WTC11 (cell line): Measurements from ENCODE around the gene HES6. TPM values are rescaled to one million over a fixed set of nuclear protein-coding genes. Genes with fewer than 3 reads are reported as not detected.

Experiments
- ATAC-seq: fragments of 200-7000 bp; cut with Tn5 transposase; 2 replicates; pipeline ENCODE4 v1.10.0; 2021; ENCODE audit warnings: mild to moderate bottlenecking, moderate library complexity
- CTCF ChIA-PET: fragments of 300-600 bp; sonication (Branson Sonifier 250); formaldehyde crosslinking; loops from one replicate; lab custom pipeline; 2021; ENCODE audit warnings: antibody characterized with exemption; lab: Charles Lee
- POLR2A ChIA-PET: fragments of 350-600 bp; sonication (Branson Sonifier 250); formaldehyde crosslinking; loops from one replicate; lab custom pipeline; 2021; ENCODE audit warnings: antibody characterized with exemption; lab: Charles Lee
- DNase-seq: peaks from one replicate; pipeline ENCODE4 v3.0.0; 2021; ENCODE audit warnings: low spot score
- H3K27ac Mint-ChIP-seq: 2 replicates; pipeline ENCODE4 v1.8.0; 2021; ENCODE audit warnings: mixed read lengths
- H3K27me3 Mint-ChIP-seq: 2 replicates; pipeline ENCODE4 v1.8.0; 2021; ENCODE audit warnings: low read depth, mild to moderate bottlenecking, moderate library complexity, mixed read lengths
- H3K36me3 Mint-ChIP-seq: 2 replicates; pipeline ENCODE4 v1.8.0; 2021; ENCODE audit warnings: mixed read lengths
- H3K4me1 Mint-ChIP-seq: 2 replicates; pipeline ENCODE4 v1.8.0; 2022; ENCODE audit warnings: mixed read lengths
- H3K4me3 Mint-ChIP-seq: 2 replicates; pipeline ENCODE4 v1.8.0; 2021; ENCODE audit warnings: mild to moderate bottlenecking, moderate library complexity, mixed read lengths
- H3K9me3 Mint-ChIP-seq: 2 replicates; pipeline ENCODE4 v1.8.0; 2021; ENCODE audit warnings: mixed read lengths
- ATF1 ChIP-seq: sonication (generic); formaldehyde crosslinking; IDR thresholded peaks from 2 replicates; pipeline ENCODE4 v1.8.1; 2023; ENCODE audit warnings: mild to moderate bottlenecking, moderate library complexity, missing genetic modification reagents
- ATF2 ChIP-seq: sonication (generic); formaldehyde crosslinking; IDR thresholded peaks from 2 replicates; pipeline ENCODE4 v1.8.1; 2022; ENCODE audit warnings: low read depth, missing genetic modification reagents, borderline replicate concordance
- CREM ChIP-seq: sonication (generic); formaldehyde crosslinking; IDR thresholded peaks from 2 replicates; pipeline ENCODE4 v1.8.1; 2022; ENCODE audit warnings: mild to moderate bottlenecking, missing genetic modification reagents, moderate library complexity
- JUN ChIP-seq: sonication (generic); formaldehyde crosslinking; IDR thresholded peaks from 2 replicates; pipeline ENCODE4 v1.8.0; 2023; ENCODE audit warnings: mild to moderate bottlenecking, missing genetic modification reagents
- MYBL2 ChIP-seq: sonication (generic); formaldehyde crosslinking; IDR thresholded peaks from 2 replicates; pipeline ENCODE4 v1.8.1; 2023; ENCODE audit warnings: mild to moderate bottlenecking, moderate library complexity, missing genetic modification reagents
- NFATC4 ChIP-seq: fragments of 250-450 bp; sonication (Bioruptor Pico); IDR thresholded peaks from 2 replicates; pipeline ENCODE4 v1.9.0; 2021; ENCODE audit warnings: mild to moderate bottlenecking
- NFE2L1 ChIP-seq: sonication (generic); formaldehyde crosslinking; IDR thresholded peaks from 2 replicates; pipeline ENCODE4 v1.8.1; 2023; ENCODE audit warnings: missing genetic modification reagents
- PRDM15 ChIP-seq: sonication (generic); formaldehyde crosslinking; IDR thresholded peaks from 2 replicates; pipeline ENCODE4 v1.8.0; 2022; ENCODE audit warnings: missing genetic modification reagents
- ZNF263 ChIP-seq: sonication (generic); formaldehyde crosslinking; IDR thresholded peaks from 2 replicates; pipeline ENCODE4 v1.8.1; 2022; ENCODE audit warnings: low read depth, mild to moderate bottlenecking, moderate library complexity, missing genetic modification reagents
- ZNF396 ChIP-seq: fragments of 250-450 bp; sonication (Bioruptor Pico); IDR thresholded peaks from 2 replicates; pipeline ENCODE4 v1.8.0; 2021; ENCODE audit warnings: mild to moderate bottlenecking, moderate library complexity, borderline replicate concordance
- ZNF416 ChIP-seq: fragments of 250-450 bp; sonication (Bioruptor Pico); IDR thresholded peaks from 2 replicates; pipeline ENCODE4 v1.9.0; 2021; ENCODE audit warnings: mild to moderate bottlenecking, inconsistent platforms
- ZNF512 ChIP-seq: sonication (generic); formaldehyde crosslinking; IDR thresholded peaks from 2 replicates; pipeline ENCODE4 v1.8.1; 2022; ENCODE audit warnings: missing genetic modification reagents, borderline replicate concordance
- ZNF671 ChIP-seq: fragments of 250-450 bp; sonication (Bioruptor Pico); IDR thresholded peaks from 2 replicates; pipeline ENCODE4 v1.8.0; 2021; ENCODE audit warnings: mild to moderate bottlenecking
- total RNA-seq: library from RNA; stranded (reverse); gene quantifications from 3 replicates; pipeline ENCODE4 v1.2.3, GENCODE V29; 2021
- TF ChIP-seq, protein P1 (sequence below): sonication (generic); formaldehyde crosslinking; IDR thresholded peaks from 2 replicates; pipeline ENCODE4 v1.8.1; 2022; ENCODE audit warnings: low read depth, mild to moderate bottlenecking, moderate library complexity, missing genetic modification reagents, borderline replicate concordance
- TF ChIP-seq, protein P2 (sequence below): sonication (generic); formaldehyde crosslinking; IDR thresholded peaks from 2 replicates; pipeline ENCODE4 v1.8.0; 2022; ENCODE audit warnings: mild to moderate bottlenecking, missing genetic modification reagents
- TF ChIP-seq, protein P3 (sequence below): sonication (generic); formaldehyde crosslinking; IDR thresholded peaks from 2 replicates; pipeline ENCODE4 v1.8.0; 2023; ENCODE audit warnings: missing genetic modification reagents, mild to moderate bottlenecking, borderline replicate concordance

HES6 gene
- total RNA-seq, 1 experiment from 2014 or later = 52.1 TPM

DNA sequence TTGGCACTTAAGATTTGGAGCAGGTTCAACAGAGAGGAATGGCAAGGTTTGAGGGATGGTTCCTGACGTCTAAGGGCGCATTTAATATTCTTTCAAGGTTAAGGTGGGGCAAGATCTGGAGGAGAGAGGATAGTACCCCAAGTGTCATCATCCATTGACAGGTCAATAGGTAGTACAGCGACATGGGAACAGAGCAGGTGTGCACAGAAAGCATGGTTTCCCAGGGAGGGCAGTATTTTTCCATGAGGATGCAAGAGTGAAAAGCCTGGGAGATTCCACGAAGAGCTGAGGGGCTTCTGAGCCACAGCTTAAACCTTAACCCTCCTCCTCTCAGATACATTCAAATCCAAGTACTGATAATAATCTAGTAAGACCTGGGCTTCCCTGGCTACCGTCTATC is 9.1 kb downstream of the HES6 start (continued):
- no peak for TF ChIP-seq ATF2 (CRISPR knock-in tag)
- TF ChIP-seq ZNF263 = no peak
- no peak for TF ChIP-seq ATF1 (CRISPR knock-in tag)
- TF ChIP-seq CREM = no peak
- no peak for TF ChIP-seq ZNF671
- TF ChIP-seq NFE2L1 (CRISPR knock-in tag) = no peak
- no peak for TF ChIP-seq ZNF416
- TF ChIP-seq, protein P1, sequence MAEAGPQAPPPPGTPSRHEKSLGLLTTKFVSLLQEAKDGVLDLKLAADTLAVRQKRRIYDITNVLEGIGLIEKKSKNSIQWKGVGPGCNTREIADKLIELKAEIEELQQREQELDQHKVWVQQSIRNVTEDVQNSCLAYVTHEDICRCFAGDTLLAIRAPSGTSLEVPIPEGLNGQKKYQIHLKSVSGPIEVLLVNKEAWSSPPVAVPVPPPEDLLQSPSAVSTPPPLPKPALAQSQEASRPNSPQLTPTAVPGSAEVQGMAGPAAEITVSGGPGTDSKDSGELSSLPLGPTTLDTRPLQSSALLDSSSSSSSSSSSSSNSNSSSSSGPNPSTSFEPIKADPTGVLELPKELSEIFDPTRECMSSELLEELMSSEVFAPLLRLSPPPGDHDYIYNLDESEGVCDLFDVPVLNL (CRISPR knock-in tag) = no peak
- TF ChIP-seq PRDM15 (CRISPR knock-in tag) = no peak

DNA sequence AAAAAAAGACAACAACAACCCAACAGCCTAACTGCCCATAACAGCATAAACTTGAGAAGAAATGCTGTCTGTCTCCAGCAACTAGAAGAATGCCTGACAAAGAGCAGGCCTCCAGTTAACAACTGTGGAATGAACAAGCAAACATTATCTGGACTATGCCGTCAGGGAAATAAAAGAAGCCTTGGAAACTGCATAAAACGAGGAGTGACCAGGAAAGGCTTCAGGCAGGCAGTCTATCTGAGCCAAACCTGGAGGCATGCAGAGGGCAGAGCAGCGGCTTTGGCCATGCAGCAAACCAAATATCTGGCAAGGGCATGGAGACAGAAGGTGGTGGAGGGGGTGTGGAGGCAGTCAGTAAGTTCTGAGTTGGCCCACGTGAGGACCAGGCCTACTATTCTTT is 11.1 kb downstream of the HES6 start:
- Mint-ChIP-seq H3K4me3 (no peak overlapping the region), H3K9me3 (peaks cover 4% of the 10 kb centered on the region; the same call in 1 of the 2 replicates), H3K27me3 (peaks cover 51% of the 10 kb centered on the region), H3K36me3 (no peaks in the 10 kb centered on the region), H3K4me1 (peaks cover 14% of the 10 kb centered on the region)
- ChIA-PET POLR2A (no interaction called here), CTCF (interaction anchor here (0.9 kb wide), 1 partner anchor 35 kb away, joined by 3 read pairs; no protein-coding TSS in a partner anchor)
- DNase-seq = no peak
- TF ChIP-seq CREM = no peak
- TF ChIP-seq, all 79 proteins: peak for 0
- no peak for ATAC-seq
- H3K27ac Mint-ChIP-seq = no peak overlapping the region

- Mint-ChIP-seq H3K27ac (peak overlapping the region; percentile 32; the same call in 1 of the 2 replicates), H3K4me1 (peaks cover 14% of the 10 kb centered on the region), H3K4me3 (no peak overlapping the region), H3K27me3 (peaks cover 41% of the 10 kb centered on the region), H3K9me3 (no peaks in the 10 kb centered on the region), H3K36me3 (no peaks in the 10 kb centered on the region)
- ChIA-PET CTCF (interaction anchor here (0.8 to 1.8 kb wide), 2 partner anchors 12 to 36 kb away, joined by 3 to 4 read pairs; partner anchors contain the start of gene HES6), POLR2A (no interaction called here)
- no peak for TF ChIP-seq ZNF396 (CRISPR knock-in tag)
- no peak for TF ChIP-seq ZNF512 (CRISPR knock-in tag)
- TF ChIP-seq, protein P2, sequence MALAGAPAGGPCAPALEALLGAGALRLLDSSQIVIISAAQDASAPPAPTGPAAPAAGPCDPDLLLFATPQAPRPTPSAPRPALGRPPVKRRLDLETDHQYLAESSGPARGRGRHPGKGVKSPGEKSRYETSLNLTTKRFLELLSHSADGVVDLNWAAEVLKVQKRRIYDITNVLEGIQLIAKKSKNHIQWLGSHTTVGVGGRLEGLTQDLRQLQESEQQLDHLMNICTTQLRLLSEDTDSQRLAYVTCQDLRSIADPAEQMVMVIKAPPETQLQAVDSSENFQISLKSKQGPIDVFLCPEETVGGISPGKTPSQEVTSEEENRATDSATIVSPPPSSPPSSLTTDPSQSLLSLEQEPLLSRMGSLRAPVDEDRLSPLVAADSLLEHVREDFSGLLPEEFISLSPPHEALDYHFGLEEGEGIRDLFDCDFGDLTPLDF (CRISPR knock-in tag) = no peak
- TF ChIP-seq ATF2 (CRISPR knock-in tag) = no peak
- no peak for TF ChIP-seq MYBL2 (CRISPR knock-in tag)
- TF ChIP-seq NFATC4 (CRISPR knock-in tag) = no peak
- TF ChIP-seq, protein P3, sequence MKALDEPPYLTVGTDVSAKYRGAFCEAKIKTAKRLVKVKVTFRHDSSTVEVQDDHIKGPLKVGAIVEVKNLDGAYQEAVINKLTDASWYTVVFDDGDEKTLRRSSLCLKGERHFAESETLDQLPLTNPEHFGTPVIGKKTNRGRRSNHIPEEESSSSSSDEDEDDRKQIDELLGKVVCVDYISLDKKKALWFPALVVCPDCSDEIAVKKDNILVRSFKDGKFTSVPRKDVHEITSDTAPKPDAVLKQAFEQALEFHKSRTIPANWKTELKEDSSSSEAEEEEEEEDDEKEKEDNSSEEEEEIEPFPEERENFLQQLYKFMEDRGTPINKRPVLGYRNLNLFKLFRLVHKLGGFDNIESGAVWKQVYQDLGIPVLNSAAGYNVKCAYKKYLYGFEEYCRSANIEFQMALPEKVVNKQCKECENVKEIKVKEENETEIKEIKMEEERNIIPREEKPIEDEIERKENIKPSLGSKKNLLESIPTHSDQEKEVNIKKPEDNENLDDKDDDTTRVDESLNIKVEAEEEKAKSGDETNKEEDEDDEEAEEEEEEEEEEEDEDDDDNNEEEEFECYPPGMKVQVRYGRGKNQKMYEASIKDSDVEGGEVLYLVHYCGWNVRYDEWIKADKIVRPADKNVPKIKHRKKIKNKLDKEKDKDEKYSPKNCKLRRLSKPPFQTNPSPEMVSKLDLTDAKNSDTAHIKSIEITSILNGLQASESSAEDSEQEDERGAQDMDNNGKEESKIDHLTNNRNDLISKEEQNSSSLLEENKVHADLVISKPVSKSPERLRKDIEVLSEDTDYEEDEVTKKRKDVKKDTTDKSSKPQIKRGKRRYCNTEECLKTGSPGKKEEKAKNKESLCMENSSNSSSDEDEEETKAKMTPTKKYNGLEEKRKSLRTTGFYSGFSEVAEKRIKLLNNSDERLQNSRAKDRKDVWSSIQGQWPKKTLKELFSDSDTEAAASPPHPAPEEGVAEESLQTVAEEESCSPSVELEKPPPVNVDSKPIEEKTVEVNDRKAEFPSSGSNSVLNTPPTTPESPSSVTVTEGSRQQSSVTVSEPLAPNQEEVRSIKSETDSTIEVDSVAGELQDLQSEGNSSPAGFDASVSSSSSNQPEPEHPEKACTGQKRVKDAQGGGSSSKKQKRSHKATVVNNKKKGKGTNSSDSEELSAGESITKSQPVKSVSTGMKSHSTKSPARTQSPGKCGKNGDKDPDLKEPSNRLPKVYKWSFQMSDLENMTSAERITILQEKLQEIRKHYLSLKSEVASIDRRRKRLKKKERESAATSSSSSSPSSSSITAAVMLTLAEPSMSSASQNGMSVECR (CRISPR knock-in tag) = no peak
- no peak for TF ChIP-seq JUN (CRISPR knock-in tag)
- DNase-seq = no peak
- peak; percentile 34 for ATAC-seq
Measured at GRCh38 chr2:238227587-238228032, 12.2 kb downstream of the HES6 start.
